EL (cell line): ENCODE data around the gene EXOG.

Experiments used
- DNase-seq: peaks from one replicate; pipeline ENCODE4 v3.0.0-alpha.2; 2016

The EXOG gene, protein sequence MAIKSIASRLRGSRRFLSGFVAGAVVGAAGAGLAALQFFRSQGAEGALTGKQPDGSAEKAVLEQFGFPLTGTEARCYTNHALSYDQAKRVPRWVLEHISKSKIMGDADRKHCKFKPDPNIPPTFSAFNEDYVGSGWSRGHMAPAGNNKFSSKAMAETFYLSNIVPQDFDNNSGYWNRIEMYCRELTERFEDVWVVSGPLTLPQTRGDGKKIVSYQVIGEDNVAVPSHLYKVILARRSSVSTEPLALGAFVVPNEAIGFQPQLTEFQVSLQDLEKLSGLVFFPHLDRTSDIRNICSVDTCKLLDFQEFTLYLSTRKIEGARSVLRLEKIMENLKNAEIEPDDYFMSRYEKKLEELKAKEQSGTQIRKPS

DNA sequence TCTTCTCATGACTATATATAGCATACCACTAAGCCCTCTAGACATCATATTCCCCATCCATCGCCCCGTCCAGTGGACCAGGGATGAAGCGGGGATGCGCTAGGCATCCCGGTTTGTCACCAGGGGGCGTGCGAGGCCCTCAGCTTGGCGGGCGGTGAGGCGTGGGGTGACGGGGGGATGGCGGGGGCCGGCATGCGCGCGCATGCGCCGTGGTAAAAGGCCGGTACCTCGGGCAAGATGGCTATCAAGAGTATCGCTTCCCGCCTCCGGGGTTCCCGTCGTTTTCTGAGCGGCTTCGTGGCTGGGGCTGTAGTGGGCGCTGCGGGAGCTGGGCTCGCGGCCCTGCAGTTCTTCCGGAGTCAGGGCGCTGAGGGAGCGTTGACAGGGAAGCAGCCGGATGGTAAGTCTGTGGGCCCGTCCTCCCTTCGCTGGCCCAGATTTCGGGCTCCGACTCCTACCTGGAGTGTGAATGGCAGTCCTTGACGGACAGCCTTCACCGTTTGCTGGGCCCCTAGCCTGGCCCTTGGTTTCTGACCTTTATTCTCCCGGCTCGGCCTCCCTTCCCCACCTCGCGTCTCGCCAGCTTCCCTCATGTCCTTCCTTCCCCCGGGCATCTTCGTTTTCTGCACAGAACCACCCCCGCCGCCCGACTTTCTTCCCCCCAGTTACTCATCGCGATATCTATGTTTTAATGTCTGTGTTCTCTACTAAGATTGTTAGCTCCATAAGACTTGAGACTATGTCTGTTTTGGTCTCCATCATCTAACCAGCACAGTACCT is at the start of gene EXOG:
Gene EXOG, plus strand, starts transcription at position 210 of the 780 bp plus-strand sequence. Its CDS starts 28 bp downstream, at position 238.
- peak; percentile 93 for DNase-seq

DNA sequence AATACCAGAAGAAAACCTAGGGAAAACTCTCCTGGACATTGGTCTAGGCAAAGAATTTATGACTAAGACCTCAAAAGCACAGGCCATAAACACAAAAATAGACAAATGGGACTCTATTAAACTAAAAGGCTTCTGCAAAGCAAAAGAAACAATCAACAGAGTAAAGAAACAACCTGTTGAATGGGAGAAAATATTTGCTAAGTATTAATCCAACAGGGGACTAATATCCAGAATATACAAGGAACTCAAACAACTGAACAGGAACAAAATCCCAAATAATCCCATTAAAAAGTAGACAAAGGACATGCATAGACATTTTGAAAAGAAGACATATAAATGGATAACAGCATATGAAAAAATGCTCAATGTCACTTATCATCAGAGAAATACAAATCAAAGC is 49.3 kb upstream of the EXOG start:
- no peak for DNase-seq

DNA sequence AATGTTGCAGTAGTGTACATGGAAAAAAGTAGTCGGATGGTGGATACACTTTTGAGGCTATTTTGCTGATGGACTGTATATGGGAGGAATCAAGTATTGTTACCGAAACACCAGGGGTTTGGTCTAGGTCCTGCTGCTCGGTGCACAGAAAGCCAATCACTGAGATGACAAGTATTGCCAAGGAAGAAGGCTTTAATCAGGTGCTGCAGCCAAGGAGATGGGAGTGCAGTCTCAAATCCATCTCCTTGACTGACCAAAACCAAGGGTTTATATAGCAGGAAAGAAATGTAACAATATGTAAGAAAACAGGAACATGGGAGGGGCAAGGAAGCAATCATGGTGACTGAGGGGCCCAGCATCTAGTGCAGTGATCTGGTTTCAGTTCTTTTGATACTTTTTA is 45.3 kb upstream of the EXOG start:
- no peak for DNase-seq

DNA sequence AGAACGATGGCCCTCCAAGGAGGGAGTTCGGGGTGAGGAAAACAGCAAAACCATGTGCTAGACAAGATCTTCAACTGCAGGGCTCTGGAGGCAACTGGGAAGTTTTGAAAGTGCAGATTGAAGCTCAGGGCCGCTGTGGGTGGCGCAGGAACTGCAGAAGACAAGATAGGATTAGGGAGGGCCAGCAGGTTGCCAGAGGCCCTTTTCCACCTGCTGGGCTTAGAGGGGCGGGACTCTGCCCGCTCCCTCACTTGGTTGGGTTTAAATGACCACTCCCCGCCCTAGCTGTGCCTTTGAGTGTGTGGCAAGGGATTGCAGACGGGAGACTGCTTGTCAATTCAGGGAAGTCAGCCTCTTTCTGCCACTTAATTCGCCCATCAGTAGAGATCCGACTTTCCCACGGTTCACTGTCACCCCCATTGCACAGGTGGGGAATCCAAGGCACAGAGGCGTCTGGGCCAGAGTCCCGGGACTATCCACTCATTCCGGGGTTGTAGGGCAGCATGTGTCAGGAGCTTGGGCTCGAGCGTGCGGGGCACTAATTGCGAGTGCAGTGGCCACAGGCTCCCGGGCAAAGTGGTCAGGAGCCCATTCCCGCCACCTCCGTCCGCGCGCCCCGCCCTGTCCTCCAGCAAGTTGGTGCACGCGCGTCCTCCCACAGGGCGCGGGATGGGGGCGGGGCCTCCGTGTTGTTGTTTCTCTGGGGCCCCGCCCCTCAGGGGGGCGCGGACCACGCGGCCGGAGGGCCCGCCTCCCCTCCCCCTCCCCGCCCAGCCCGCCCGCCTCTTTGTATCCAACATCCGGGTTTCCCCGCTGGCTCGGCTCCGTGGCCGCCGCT is 42.8 kb upstream of the EXOG start, which contains the start of gene ACVR2B:
Gene ACVR2B, plus strand, starts transcription at position 816 of the 838 bp plus-strand sequence. CDS start 433 bp downstream, outside the sequence.
- DNase-seq, result peak; percentile 79

DNA sequence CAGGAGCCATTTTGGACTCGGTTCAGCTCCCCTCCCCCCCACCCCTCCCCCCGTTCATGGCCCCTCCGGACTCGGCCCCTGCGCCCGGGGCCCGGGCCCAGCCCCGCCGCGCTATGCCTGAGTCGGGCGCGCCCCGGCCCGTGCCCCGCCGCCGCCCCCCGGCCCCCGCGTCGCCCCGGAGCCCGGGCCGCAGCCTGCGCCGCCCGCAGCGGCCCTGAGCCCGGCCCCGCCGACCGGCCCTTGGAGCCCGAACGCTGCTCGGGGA is 42.3 kb upstream of the EXOG start:
- no peak for DNase-seq

DNA sequence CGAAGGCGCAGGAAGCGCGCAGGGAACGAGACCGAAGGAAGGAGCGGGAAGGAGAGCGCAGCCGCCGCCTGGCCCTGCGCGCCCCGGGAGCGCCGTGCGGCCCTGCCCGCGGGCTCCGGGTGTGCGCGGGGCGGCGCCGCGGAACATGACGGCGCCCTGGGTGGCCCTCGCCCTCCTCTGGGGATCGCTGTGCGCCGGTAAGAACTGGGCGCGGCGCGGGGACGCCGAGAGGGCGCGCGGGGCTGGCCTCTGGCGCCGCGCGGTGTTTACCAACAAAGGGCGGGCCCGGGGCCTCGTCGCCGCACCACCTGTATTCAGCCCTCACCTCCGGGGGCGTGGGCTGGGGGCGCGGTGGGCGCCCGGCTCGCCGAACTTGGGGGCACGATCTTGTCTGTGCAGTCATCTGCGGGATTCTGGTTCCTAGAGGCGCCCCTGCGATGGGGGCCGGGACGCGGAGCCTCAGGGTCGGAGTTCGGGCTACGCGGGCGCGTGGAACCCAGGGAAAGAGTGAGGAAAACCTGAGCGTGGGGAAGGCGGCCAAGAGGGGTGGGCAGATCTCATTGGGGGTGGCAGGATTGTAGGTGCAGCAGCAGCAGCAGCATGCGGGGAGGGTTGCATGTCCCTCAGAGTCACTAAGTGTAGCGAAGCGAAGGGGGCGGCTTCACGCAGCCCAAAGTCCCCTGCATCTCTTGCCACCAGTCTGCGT is 41.8 kb upstream of the EXOG start:
- peak; percentile 34 for DNase-seq

DNA sequence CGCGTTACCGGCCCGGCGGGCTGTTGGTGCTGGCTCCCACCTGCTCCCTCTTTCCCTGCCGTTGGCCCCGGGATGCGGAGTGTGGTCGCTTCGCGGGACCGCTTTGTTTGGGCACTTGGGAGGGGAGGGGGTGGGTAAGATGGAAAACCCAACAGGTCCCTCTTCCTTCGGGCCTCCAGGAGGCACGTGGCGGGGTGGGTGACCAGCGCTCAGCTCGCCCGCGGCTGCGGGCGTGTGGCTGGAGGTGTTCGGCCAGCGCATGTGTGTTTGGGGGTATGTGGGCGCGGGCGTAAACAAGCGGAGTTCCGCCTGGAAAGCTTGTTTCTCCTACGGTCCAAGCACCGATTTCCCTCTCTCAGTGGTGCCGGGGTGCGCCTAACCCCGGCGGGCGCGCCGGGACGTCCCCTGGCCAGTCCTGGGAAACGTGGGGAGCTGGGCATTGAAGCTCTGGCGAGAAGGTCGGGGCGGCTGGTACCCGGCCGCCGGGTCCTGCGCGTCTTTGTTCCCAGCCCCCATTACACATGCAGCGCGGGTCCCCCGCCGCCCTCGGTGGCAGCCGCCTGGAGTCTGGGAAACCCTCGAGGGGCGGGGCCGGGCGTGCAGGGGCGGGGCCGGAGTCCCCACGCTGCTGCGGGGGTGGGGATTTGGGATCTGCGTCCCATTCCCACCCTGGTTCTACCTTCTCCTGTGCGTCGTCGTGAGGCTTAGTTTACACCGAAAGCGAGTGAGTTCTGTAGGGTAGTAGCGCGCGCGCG is 41.1 kb upstream of the EXOG start:
- peak; percentile 65 for DNase-seq

DNA sequence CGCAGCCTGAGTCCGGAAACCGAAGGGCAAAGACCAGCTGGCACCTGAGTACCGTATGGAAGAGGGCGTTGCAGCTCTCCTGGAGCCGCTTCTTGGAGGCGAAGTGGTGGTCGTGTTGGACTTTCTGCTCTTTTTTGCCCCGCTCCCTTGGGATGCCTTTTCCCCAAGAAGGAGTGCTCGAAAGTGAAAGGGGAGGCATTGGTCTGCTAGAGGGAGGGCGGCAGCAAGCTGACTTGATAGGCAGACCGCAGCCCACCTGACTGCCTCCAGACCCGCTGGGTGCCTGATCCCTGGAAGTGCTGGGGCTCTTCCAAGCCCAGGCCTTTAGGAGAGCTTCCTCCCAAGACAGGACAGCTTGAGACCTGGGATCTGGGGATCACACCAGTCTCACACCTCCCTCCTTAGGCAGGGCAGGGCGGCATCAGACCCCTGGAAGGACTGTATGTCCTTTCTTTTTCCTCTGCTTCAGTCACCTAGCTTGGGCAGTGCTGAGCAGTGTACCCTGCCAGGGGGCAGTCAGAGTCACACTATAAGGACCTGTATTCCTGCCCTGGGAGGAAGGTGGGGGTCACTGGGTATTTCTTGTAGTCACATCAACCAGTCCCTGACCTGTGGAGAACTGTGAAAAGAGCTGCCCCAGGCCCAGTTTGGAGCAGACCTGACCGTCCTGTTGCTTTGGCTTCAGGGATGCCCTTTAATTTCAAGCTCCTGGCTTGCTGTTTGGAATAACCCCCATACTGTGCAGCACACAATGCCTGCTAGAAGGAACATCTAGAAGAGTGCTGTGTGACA is 40.3 kb upstream of the EXOG start:
- no peak for DNase-seq

DNA sequence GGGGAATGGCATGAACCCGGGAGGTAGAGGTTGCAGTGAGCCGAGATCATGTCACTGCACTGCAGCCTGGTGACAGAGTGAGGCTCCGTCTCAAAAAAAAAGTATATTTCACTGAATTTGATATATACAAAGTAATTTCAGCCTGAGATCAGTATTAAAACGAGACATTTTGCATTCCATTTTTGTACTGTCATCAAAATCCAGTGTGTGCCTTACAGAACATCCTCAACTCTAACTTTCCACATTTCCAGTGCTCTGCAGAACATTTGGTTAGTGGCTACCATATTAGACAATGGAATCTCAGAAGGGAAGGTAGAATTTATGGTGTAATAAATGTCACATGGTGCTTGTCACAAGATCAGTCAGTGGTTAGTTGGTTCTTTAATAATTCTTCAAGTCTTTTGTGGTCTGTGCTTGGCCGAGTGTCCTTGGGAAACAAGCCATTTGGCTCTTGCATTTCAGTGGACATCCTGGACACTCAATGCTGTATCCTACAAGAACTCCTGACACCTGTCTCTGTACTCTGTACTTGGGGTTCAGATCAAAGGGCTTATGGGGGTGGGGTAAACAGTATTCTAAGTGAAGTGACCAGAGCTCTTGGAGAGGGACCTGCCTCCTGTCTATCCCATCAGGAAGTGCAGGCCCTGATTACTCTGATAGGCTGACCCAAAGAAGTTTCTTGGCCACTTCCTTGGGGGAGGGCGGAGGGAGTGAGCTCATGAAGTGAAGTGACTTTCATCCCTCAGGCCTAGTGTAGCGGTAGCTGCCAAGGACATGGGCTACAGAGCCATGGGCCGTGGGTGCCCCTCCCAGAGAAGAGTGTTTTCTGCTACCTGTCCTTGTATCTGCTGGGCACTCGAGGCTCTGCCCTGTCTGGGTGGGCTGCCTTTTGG is 38.8 kb upstream of the EXOG start:
- DNase-seq, result no peak

DNA sequence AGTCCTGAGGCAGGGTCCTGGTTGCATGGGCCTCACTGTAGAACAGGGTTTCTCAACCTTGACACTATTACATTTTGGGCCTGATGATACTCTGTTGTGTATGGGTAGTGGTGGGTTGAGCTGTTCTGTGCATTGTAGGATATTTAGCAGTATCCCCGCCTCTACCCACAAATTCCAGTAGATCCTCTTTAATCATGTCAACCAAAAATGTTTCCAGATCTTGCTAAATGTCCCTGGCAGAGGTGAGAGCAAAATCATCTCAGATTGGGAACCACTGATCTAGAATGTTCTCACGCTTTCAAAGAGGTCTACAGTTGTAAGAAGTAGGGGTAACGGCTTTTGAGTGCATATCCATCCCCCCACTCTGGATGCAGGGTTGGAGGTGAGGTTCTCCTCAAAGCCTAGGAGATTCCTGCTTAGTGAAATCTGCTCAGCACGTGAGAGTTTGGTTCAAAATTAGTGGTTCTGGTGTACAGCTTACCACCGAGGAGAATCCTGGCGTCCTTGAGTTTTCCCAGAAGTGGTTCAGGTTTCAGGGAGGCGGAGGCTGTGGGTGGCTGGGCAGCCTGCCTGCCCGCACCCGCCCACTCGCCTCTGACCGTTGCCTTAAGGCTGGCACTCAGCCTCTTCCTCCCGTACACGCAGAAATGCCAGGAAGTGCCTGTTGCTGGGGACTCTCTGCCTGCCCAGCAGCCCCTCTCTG is 37.2 kb upstream of the EXOG start:
- peak; percentile 32 for DNase-seq

DNA sequence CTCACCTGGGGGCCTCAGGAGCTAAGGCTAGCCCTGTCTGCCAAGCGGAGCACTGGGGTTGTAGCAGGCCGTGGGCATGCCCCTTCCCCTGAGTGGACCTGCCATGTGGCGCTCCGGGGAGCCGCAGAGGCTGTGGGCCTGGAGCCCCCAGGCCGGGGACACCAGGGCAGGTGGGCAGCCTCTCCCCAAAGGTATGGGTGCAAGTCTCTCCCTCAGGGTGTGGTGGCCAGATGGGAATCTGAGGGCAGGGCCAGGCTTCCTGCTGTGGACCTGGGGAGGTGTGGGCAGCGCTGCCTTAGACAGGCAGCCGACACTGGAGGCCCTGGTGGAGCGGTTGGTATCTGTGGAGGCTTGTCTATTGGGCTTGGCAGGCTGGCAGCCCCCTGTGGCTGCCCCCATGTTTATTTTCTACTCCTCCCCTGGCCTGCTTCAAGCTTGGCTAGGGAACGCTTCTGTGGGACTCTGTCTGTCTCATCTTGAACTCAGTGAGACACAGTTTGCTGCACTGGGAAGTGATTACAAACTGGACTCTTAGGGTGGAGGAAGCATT is 36.6 kb upstream of the EXOG start:
- DNase-seq, result no peak

DNA sequence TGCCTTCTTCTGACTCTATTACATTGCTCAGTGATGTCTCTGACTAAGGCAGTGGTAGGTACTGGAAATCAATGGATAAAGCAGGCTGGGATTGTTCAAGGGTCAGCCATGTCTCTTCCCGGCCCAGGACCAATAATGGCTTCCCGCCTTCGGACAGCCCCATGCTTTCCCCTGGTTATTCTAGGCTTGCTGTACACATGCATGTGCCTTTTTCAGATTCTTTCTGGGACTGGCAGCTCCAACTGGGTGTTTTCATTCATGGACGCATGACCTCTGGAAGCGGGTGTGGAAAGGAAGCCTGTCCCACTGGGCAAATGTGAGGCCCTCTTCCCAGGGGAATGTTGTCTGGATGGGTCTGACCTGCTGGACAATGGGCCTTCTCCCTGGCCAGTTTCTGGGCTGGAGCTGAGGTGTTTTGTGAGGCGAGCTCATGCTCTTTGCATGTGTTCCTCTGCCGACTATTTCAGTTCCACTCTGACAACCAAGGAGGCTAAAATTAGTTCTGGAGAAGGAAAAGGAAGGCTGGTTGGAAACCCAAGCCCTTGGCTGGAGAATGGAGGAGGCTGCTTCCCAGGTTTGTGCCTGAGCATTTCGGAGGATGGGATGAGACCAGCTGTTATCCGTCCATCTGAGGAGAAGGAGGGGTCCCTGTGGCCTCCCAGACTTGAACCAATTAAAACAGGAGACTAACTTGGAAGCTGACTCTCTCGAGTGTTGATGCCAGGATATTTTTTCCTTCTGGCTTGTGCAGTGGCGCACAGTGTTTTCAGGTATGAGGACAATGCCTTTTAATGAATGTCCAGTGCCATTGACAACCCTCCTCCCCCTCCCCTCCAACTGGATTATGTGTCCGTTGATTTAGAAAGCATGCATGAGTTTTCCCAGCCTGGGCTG is 35.5 kb upstream of the EXOG start:
- no peak for DNase-seq

DNA sequence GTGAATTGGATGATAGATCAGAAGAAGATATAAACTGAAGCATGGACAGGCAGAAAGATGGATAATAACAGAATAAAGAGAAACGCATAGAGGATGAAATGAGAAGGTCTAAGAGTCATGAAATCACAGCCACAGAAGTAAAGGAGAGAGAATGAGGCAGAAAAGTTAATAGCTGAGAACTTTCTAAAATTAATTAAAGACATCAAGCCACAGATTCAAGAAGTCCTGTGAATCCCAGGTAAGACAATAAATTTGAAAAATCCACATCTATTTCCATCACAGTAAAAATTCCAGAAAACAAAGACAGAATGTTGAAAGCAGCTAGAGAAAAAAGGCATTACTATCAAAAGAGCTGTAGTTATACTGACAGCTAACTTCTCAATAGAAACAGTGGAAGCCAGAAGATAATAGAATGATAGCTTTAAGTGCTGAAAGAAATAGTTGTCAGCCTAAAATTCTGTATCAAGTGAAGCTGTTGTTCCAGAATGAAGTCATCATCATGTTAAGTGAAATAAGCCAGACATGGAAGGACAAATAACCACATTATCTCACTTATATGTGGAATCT is 30.5 kb upstream of the EXOG start:
- DNase-seq, result no peak

DNA sequence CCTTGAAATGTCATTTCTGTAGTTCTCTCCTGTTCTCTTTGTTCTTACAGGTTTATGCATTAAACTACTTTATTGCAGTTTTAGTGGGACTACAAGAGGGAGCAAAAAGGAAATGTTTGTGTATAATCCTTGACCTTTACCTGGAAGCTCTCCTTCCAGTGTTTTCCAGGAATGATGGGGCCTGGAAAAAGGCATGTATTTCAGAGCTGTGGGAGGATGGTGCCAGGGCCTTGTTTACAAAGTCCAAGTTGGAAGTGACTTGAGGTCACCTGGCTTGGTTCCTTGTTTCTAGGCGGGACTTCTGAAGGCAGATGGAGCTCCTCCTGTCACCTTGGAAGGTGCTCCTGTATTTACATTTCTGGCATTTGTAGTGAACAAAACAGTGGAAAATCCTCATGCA is 27.4 kb upstream of the EXOG start:
- no peak for DNase-seq

DNA sequence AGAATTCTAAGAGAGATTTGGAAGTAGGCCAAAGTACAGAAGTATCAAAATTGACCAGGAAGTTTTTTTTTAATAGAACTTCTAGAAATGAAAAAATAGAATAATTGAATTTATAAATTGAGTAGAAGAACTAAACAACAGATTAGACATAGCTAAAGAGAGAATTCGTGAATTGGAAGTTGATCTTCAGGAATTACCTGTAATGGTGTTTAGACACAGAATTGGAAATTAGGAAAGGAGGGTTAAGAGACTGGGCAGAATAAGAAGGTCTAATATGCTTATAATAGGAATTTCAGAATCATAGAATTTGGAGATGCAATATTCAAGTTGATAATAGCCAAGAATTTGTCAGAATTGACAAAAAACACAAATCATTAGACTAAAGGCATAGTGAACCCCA is 26.3 kb upstream of the EXOG start:
- DNase-seq, result no peak

DNA sequence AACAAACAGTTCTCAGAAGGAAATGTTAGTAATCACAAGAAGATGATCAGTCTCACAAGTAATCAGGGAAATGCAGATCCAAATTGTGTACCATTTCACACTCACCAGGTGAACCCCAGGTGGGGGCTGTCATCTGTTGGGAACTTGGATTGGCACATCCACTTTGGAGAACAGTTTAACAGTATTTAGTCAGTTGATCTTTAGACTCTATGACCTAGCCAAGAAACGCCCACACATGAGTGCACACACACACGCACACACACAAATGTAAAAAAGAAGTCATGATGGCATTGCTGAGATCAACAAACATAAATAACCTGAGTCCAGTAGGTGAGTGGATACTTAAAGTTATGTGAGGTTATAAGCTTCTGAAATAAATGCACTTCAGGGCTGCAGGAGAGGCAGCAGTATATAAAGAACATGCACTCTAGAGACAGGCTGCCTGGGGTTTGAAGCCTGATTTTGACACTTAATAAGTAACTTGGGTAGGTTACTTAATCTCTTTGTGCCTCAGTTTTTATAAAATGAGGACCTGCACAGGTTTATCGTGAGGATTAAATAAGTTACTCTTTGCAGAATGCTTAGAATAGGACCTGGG is 24.8 kb upstream of the EXOG start:
- no peak for DNase-seq

DNA sequence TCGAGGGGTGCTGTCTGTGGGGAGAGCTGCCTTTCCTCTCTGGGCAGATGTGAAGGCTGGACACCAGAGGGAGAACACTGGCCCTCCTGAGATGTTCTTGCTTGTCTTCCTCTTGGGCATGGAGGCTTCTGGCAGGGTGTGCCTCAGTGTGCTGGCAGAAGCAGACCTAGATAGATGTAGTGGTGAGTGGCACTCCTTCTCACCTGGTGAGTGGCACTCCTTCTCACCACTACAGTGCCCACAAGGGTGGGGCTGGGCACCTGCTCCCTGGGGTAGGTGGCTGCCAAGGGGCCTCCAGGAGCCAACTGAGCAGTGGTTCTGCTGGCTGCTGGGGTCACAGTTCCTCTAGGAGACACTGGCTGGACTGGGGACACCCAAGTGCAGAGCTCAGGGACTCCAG is 23.8 kb upstream of the EXOG start:
- DNase-seq, result no peak
